HepG2 (cell line): ENCODE data around the gene MINDY3. TPM values are rescaled to one million over a fixed set of nuclear protein-coding genes. Genes with fewer than 3 reads are reported as not detected.
A peak's percentile ranks its signal among the peaks of the same experiment; 100 is the strongest.

ENCODE experiments used
- ATF6 ChIP-seq: sonication (generic); formaldehyde crosslinking; conservative IDR thresholded peaks from 2 replicates; pipeline ENCODE4 v1.4.0; 2020; ENCODE audit warnings: missing genetic modification reagents
- CBX2 ChIP-seq, 2 experiments: fragments of 200-600 bp in 1 of 2; sonication (generic); formaldehyde crosslinking in 1 of 2; IDR thresholded peaks; 2 replicates each; pipeline versions ENCODE4 v1.7.0 to v1.8.1; 2018 to 2022; ENCODE audit warnings: low read depth in 2 of 2, low read length in 1 of 2, mild to moderate bottlenecking in 1 of 2, missing genetic modification reagents in 1 of 2
- ETS1 ChIP-seq: sonication (generic); formaldehyde crosslinking; IDR thresholded peaks from 2 replicates; pipeline ENCODE4 v1.4.0; 2020; ENCODE audit warnings: missing genetic modification reagents
- HNRNPH1 ChIP-seq: fragments of 200-400 bp; formaldehyde crosslinking; optimal IDR thresholded peaks from 2 replicates; pipeline ENCODE3; 2017; ENCODE audit warnings: mild to moderate bottlenecking, low read depth, low read length
- ISL2 ChIP-seq: sonication (generic); formaldehyde crosslinking; IDR thresholded peaks from 2 replicates; pipeline ENCODE4 v1.5.0; 2020; ENCODE audit warnings: missing genetic modification reagents
- ISX ChIP-seq: sonication (generic); formaldehyde crosslinking; conservative IDR thresholded peaks from 2 replicates; pipeline ENCODE4 v1.5.0; 2020; ENCODE audit warnings: missing genetic modification reagents
- KLF6 ChIP-seq: IDR thresholded peaks from 2 replicates; pipeline ENCODE4 v1.8.0; 2016; ENCODE audit warnings: missing biosample characterization, missing genetic modification reagents
- MTA1 ChIP-seq: sonication (generic); formaldehyde crosslinking; IDR thresholded peaks from 2 replicates; pipeline ENCODE4 v1.4.0; 2020; ENCODE audit warnings: missing genetic modification reagents, mild to moderate bottlenecking, borderline replicate concordance
- NFE2 ChIP-seq: sonication (generic); formaldehyde crosslinking; IDR thresholded peaks from 2 replicates; pipeline ENCODE4 v1.4.0; 2020; ENCODE audit warnings: missing genetic modification reagents
- NR1H2 ChIP-seq: sonication (generic); formaldehyde crosslinking; IDR thresholded peaks from 2 replicates; pipeline ENCODE4 v1.8.1; 2022; ENCODE audit warnings: low read depth, missing genetic modification reagents, borderline replicate concordance
- RAD21 ChIP-seq: fragments of 450-650 bp; formaldehyde crosslinking; IDR thresholded peaks from 2 replicates; pipeline ENCODE4 v1.5.0; 2020; ENCODE audit warnings: mild to moderate bottlenecking
- RBFOX2 ChIP-seq: fragments of 200-400 bp; formaldehyde crosslinking; IDR thresholded peaks from 2 replicates; pipeline ENCODE4 v1.6.1; 2017; ENCODE audit warnings: low read depth, mild to moderate bottlenecking, low read length
- SOX6 ChIP-seq, 2 experiments: fragments of 450-650 bp in 1 of 2; sonication (generic) in 1 of 2; formaldehyde crosslinking in 1 of 2; IDR thresholded peaks; 2 replicates each; pipeline versions ENCODE4 v1.4.0 to v1.6.1; 2017 to 2020; ENCODE audit warnings: antibody characterized with exemption in 1 of 2, mild to moderate bottlenecking in 1 of 2, missing genetic modification reagents in 1 of 2
- STAG1 ChIP-seq: sonication (generic); formaldehyde crosslinking; IDR thresholded peaks from 2 replicates; pipeline ENCODE4 v1.4.0; 2020; ENCODE audit warnings: missing genetic modification reagents
- TAF1 ChIP-seq: sonication (generic); formaldehyde crosslinking; IDR thresholded peaks from 2 replicates; pipeline ENCODE4 v1.4.0; 2020; ENCODE audit warnings: missing genetic modification reagents
- THAP9 ChIP-seq: sonication (generic); formaldehyde crosslinking; IDR thresholded peaks from 2 replicates; pipeline ENCODE4; 2020; ENCODE audit warnings: missing genetic modification reagents, mild to moderate bottlenecking, borderline replicate concordance
- ZC3H4 ChIP-seq: sonication (generic); formaldehyde crosslinking; IDR thresholded peaks from 2 replicates; pipeline ENCODE4 v1.4.0; 2020; ENCODE audit warnings: missing genetic modification reagents, borderline replicate concordance
- ZNF329 ChIP-seq: sonication (generic); formaldehyde crosslinking; IDR thresholded peaks from 2 replicates; pipeline ENCODE4 v1.9.0; 2021; ENCODE audit warnings: low read depth, mild to moderate bottlenecking, missing genetic modification reagents
- ZNF484 ChIP-seq: sonication (generic); formaldehyde crosslinking; IDR thresholded peaks from 2 replicates; pipeline ENCODE4 v1.5.1; 2020; ENCODE audit warnings: mild to moderate bottlenecking, low read depth, missing genetic modification reagents, borderline replicate concordance
- ZNF770 ChIP-seq: sonication (generic); formaldehyde crosslinking; IDR thresholded peaks from 2 replicates; pipeline ENCODE4 v1.5.0; 2020; ENCODE audit warnings: mild to moderate bottlenecking, missing genetic modification reagents
- ZNF781 ChIP-seq: sonication (generic); formaldehyde crosslinking; IDR thresholded peaks from 2 replicates; pipeline ENCODE4 v1.5.1; 2020; ENCODE audit warnings: borderline replicate concordance, mild to moderate bottlenecking, missing genetic modification reagents; ENCODE audit errors: not compliant biosample characterization
- polyA plus RNA-seq, 8 experiments: library from polyadenylated mRNA; depleted of rRNA in 3 of 8; stranded (reverse) in 7 of 8; unstranded in 1 of 8; fragments of >200 nt; fragmentation: Illumina TruSeq in 4 of 8; extraction: Trizol in 4 of 8; gene quantifications; 2 replicates each; pipeline versions ENCODE4 v1.2.1 to v1.2.3, GENCODE V29; 2011 to 2016; ENCODE audit warnings: low read depth in 4 of 8, missing spikeins in 1 of 8, mixed read lengths in 1 of 8; ENCODE audit not compliant: insufficient read depth in 1 of 8
- total RNA-seq, 5 experiments: library from RNA; depleted of rRNA; stranded (reverse); fragments of >200 nt; fragmentation: Illumina TruSeq; extraction: Trizol; gene quantifications; 2 replicates each; pipeline ENCODE4 v1.2.3, GENCODE V29; 2016; ENCODE audit warnings: low read depth in 1 of 5

The MINDY3 gene
- total and polyA plus RNA-seq, 2 of the 13 experiments (the other 11 are each of a cell fraction or from before 2014, with no cell fraction given), result 6.4 to 17.5 TPM

- TF ChIP-seq ISX (CRISPR knock-in tag) (no peak), ATF6 (no peak), ETS1 (CRISPR knock-in tag) (no peak), ZNF484 (CRISPR knock-in tag) (no peak), HNRNPH1 (no peak), RBFOX2 (peak; percentile 66), CBX2 (IDR thresholded peaks at IDR 0.05; ENCODE audit: low read depth, low read length) (no peak), CBX2 (CRISPR knock-in tag; IDR thresholded peaks at IDR 0.05; ENCODE audit: low read depth) (no peak), ZNF329 (0 out of 2 replicates have a peak, but pooled peaks have one; percentile 53), RAD21 (CRISPR knock-in tag) (no peak), ZNF770 (no peak), STAG1 (CRISPR knock-in tag) (no peak), ZNF781 (CRISPR knock-in tag) (peak; percentile 14), NFE2 (no peak), MTA1 (no peak), ISL2 (CRISPR knock-in tag) (no peak; the same call in 1 of the 2 replicates), THAP9 (CRISPR knock-in tag) (peak; percentile 79), KLF6 (peak; percentile 75; the same call in 1 of the 2 replicates), ZC3H4 (CRISPR knock-in tag) (no peak), TAF1 (peak; percentile 71), NR1H2 (CRISPR knock-in tag) (no peak), SOX6 (IDR thresholded peaks at IDR 0.05) (no peak), SOX6 (CRISPR knock-in tag; IDR thresholded peaks at IDR 0.05) (no peak; the same call in 1 of the 2 replicates)
These were observed at the start of gene MINDY3 (continued) for GRCh38 chr10:15859906-15860691.
